Measurements from ENCODE around the gene ZNF420.
"Not testable (repeated sequence)": the region's sequence is repeated elsewhere in the genome, so short reads cannot be mapped to it uniquely, and the experiment has no call there.

Gene ZNF420

GRCh38 chr19:37095859-37096258 lies 17.6 kb downstream of the ZNF420 start:
- DNase-seq (ENCODE audit: low read depth): no peak
- H3K4me3 ChIP-seq (ENCODE audit: low read depth, low read length): no peak overlapping the region
- TF ChIP-seq CTCF (IDR thresholded peaks at IDR 0.05; ENCODE audit: control insufficient read depth, extremely low read depth, insufficient read depth): no peak

GRCh38 chr19:37098570-37098969 lies 20.3 kb downstream of the ZNF420 start:
- TF ChIP-seq CTCF (IDR thresholded peaks at IDR 0.05; ENCODE audit: control insufficient read depth, extremely low read depth, insufficient read depth): no peak
- H3K4me3 ChIP-seq (ENCODE audit: low read depth, low read length): no peak overlapping the region
- DNase-seq (ENCODE audit: low read depth): no peak

DNA sequence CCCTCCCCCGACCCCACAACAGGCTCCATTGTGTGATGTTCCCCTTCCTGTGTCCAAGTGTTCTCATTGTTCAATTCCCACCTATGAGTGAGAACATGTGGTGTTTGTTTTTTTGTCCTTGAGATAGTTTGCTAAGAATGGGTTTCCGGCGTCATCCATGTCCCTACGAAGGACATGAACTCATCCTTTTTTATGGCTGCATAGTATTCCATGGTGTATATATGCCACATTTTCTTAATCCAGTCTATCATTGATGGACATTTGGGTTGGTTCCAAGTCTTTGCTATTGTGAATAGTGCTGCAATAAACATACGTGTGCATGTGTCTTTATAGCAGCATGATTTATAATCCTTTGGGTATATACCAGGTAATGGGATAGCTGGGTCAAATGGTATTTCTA lies 25.9 kb downstream of the ZNF420 start:
- DNase-seq (ENCODE audit: low read depth); H3K4me3 ChIP-seq (ENCODE audit: low read depth, low read length): not testable (repeated sequence)

DNA sequence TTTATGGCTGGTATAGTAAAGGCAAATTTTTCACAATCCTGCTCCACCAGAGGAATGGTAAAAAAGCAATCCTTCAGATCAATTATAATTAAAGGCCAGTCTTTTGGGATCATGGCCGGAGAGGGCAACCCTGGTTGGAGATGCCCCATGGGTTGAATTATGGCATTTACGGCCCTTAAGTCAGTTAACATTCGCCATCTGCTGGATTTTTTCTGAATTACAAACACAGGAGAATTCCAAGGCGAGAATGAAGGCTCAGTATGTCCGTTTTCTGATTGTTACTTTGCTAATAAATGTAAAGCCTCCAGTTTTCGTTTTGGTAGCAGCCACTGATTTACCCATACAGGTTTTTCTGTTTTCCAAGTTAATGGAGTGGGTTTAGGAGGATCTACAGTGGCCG lies 33.5 kb downstream of the ZNF420 start:
- not testable (repeated sequence) for H3K4me3 ChIP-seq (ENCODE audit: low read depth, low read length); DNase-seq (ENCODE audit: low read depth)

DNA sequence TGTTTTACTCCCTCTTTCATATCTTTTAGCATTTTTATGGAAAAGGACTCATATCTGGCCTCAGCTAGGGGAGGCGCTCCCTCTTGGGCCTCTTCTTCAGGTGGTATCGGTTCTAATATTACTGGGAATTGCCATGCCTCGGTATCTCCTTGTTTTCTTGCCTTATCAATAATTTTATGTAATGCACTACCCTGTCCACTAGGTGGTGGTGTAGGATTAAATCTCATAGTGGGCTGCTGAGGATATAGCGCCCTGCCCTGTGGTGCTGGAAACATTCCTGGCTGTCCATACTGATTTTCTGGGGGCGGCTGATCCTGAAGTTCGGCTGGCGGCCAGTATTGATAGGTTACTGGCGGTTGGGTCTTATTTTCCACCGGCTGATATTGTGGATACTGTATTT lies 35.8 kb downstream of the ZNF420 start:
- no peak for DNase-seq (ENCODE audit: low read depth)
- no peak for TF ChIP-seq CTCF (IDR thresholded peaks at IDR 0.05; ENCODE audit: control insufficient read depth, extremely low read depth, insufficient read depth)
- H3K4me3 ChIP-seq (ENCODE audit: low read depth, low read length): no peak overlapping the region

- DNase-seq (ENCODE audit: low read depth); H3K4me3 ChIP-seq (ENCODE audit: low read depth, low read length): not testable (repeated sequence)
These were observed 43.9 kb downstream of the ZNF420 start for GRCh38 chr19:37122093-37122492.

- no peak overlapping the region for H3K4me3 ChIP-seq (ENCODE audit: low read depth, low read length)
- no peak for TF ChIP-seq CTCF (IDR thresholded peaks at IDR 0.05; ENCODE audit: control insufficient read depth, extremely low read depth, insufficient read depth)
- DNase-seq (ENCODE audit: low read depth): no peak
These were observed 50.0 kb downstream of the ZNF420 start for GRCh38 chr19:37127999-37128820.

GRCh38 chr19:37128821-37129177 lies 50.6 kb downstream of the ZNF420 start:
- DNase-seq (ENCODE audit: low read depth): no peak
- no peak for TF ChIP-seq CTCF (IDR thresholded peaks at IDR 0.05; ENCODE audit: control insufficient read depth, extremely low read depth, insufficient read depth)
- H3K4me3 ChIP-seq (ENCODE audit: low read depth, low read length): no peak overlapping the region
